AG10803 (cell line): ENCODE results near the gene TTLL1.
A peak's percentile ranks its signal among the peaks of the same experiment; 100 is the strongest.

Source experiments
- DNase-seq: peaks from one replicate; pipeline ENCODE4 v3.0.0; 2010; ENCODE audit warnings: low read depth
- H3K4me3 ChIP-seq: 2 replicates; pipeline ENCODE4 v1.5.1; 2011; ENCODE audit warnings: mild to moderate bottlenecking, low read length, control low read depth
- CTCF ChIP-seq: conservative IDR thresholded peaks from 2 replicates; pipeline ENCODE4 v1.5.1; 2011; ENCODE audit warnings: mild to moderate bottlenecking, low read length, control low read depth, inconsistent platforms

TTLL1 gene

GRCh38 chr22:43088984-43089717 is at the start of gene TTLL1:
Gene TTLL1, minus strand, starts transcription at chr22:43089391. Its CDS starts 13,805 bp downstream, at chr22:43075586.
- peak within 1 kb of the TSS; percentile 82 for H3K4me3 ChIP-seq
- DNase-seq: peak; percentile 81
- TF ChIP-seq CTCF: no peak

GRCh38 chr22:43136801-43137200 is 47.6 kb upstream of the TTLL1 start:
- no peak for DNase-seq
- TF ChIP-seq CTCF: no peak

GRCh38 chr22:43136255-43136654 is 47.1 kb upstream of the TTLL1 start:
- TF ChIP-seq CTCF: peak; percentile 57
- no peak overlapping the region for H3K4me3 ChIP-seq
- no peak for DNase-seq

More at GRCh38 chr22:43136801-43137200, 47.6 kb upstream of the TTLL1 start:
- no peak overlapping the region for H3K4me3 ChIP-seq

GRCh38 chr22:43135565-43135964 is 46.4 kb upstream of the TTLL1 start:
- no peak for DNase-seq
- H3K4me3 ChIP-seq: no peak overlapping the region
- TF ChIP-seq CTCF: no peak

GRCh38 chr22:43134553-43134952 is 45.4 kb upstream of the TTLL1 start:
- no peak overlapping the region for H3K4me3 ChIP-seq
- no peak for DNase-seq
- no peak for TF ChIP-seq CTCF

- TF ChIP-seq CTCF: no peak
- DNase-seq: no peak
- no peak overlapping the region for H3K4me3 ChIP-seq
Observed at GRCh38 chr22:43133401-43133800, 44.2 kb upstream of the TTLL1 start.

- TF ChIP-seq CTCF: no peak
- no peak overlapping the region for H3K4me3 ChIP-seq
- no peak for DNase-seq
Observed at GRCh38 chr22:43131773-43132501, 42.7 kb upstream of the TTLL1 start.
